ENCODE data around the gene COL1A1.

COL1A1 gene

GRCh38 chr17:50167371-50167770 is 34.1 kb downstream of the COL1A1 start:
- H3K36me3 ChIP-seq (ENCODE audit: control insufficient read depth, insufficient read depth, low read length) = no peaks in the 10 kb centered on the region
- H3K4me2 ChIP-seq (ENCODE audit: low read length) = no peak overlapping the region
- no peak overlapping the region for H3K9ac ChIP-seq
- no peaks in the 10 kb centered on the region for H3K9me3 ChIP-seq (ENCODE audit: control insufficient read depth, low read length)
- no peaks in the 10 kb centered on the region for H3K79me2 ChIP-seq
- H2AFZ ChIP-seq = no peak overlapping the region
- H3K4me3 ChIP-seq (ENCODE audit: low read depth, low read length) = no peak overlapping the region
- no peaks in the 10 kb centered on the region for H3K27me3 ChIP-seq (ENCODE audit: control insufficient read depth, insufficient read depth, low read length)
- H3K27ac ChIP-seq = no peak overlapping the region
- H3K4me1 ChIP-seq = no peaks in the 10 kb centered on the region
- TF ChIP-seq CTCF (IDR thresholded peaks at IDR 0.05) = no peak

- Histone ChIP-seq H3K27me3 (ENCODE audit: control insufficient read depth, insufficient read depth, low read length) (no peaks in the 10 kb centered on the region), H3K4me2 (ENCODE audit: low read length) (no peak overlapping the region), H3K4me3 (ENCODE audit: low read depth, low read length) (no peak overlapping the region), H3K9ac (no peak overlapping the region), H3K79me2 (no peaks in the 10 kb centered on the region), H3K27ac (no peak overlapping the region), H3K36me3 (ENCODE audit: control insufficient read depth, insufficient read depth, low read length) (no peaks in the 10 kb centered on the region), H2AFZ (no peak overlapping the region), H3K9me3 (ENCODE audit: control insufficient read depth, low read length) (no peaks in the 10 kb centered on the region), H3K4me1 (peaks cover 4% of the 10 kb centered on the region)
- TF ChIP-seq CTCF (IDR thresholded peaks at IDR 0.05) = no peak
Measured at GRCh38 chr17:50166518-50167181, 34.8 kb downstream of the COL1A1 start.

GRCh38 chr17:50165867-50166517 is 35.4 kb downstream of the COL1A1 start, which contains the start of gene SGCA:
TSS of gene SGCA (plus strand) at chr17:50166005. CDS start at chr17:50166041, 36 bp downstream.
- H3K9ac ChIP-seq = no peak within 1 kb of the TSS
- H3K36me3 ChIP-seq (ENCODE audit: control insufficient read depth, insufficient read depth, low read length) = no peaks in the 10 kb centered on the region
- TF ChIP-seq CTCF (IDR thresholded peaks at IDR 0.05) = no peak
- H3K4me1 ChIP-seq = peaks cover 5% of the 10 kb centered on the region
- no peak within 1 kb of the TSS for H2AFZ ChIP-seq
- H3K27me3 ChIP-seq (ENCODE audit: control insufficient read depth, insufficient read depth, low read length) = no peaks in the 10 kb centered on the region
- no peak within 1 kb of the TSS for H3K4me2 ChIP-seq (ENCODE audit: low read length)
- H3K9me3 ChIP-seq (ENCODE audit: control insufficient read depth, low read length) = no peaks in the 10 kb centered on the region
- no peaks in the 10 kb centered on the region for H3K79me2 ChIP-seq
- H3K4me3 ChIP-seq (ENCODE audit: low read depth, low read length) = no peak within 1 kb of the TSS
- no peak within 1 kb of the TSS for H3K27ac ChIP-seq

- Histone ChIP-seq H3K9ac (no peak overlapping the region), H2AFZ (no peak overlapping the region), H3K4me1 (peaks cover 5% of the 10 kb centered on the region), H3K4me3 (ENCODE audit: low read depth, low read length) (no peak overlapping the region), H3K9me3 (ENCODE audit: control insufficient read depth, low read length) (no peaks in the 10 kb centered on the region), H3K36me3 (ENCODE audit: control insufficient read depth, insufficient read depth, low read length) (no peaks in the 10 kb centered on the region), H3K79me2 (no peaks in the 10 kb centered on the region), H3K4me2 (ENCODE audit: low read length) (no peak overlapping the region), H3K27ac (no peak overlapping the region), H3K27me3 (ENCODE audit: control insufficient read depth, insufficient read depth, low read length) (no peaks in the 10 kb centered on the region)
- no peak for TF ChIP-seq CTCF (IDR thresholded peaks at IDR 0.05)
Measured at GRCh38 chr17:50165466-50165865, 36.0 kb downstream of the COL1A1 start.

All from parathyroid adenoma (tissue), 2 donors.